ENCODE data around the gene IQCF2.
A peak's percentile ranks its signal among the peaks of the same experiment; 100 is the strongest.
"Not testable (repeated sequence)": the region's sequence is repeated elsewhere in the genome, so short reads cannot be mapped to it uniquely, and the experiment has no call there.

The IQCF2 gene

DNA sequence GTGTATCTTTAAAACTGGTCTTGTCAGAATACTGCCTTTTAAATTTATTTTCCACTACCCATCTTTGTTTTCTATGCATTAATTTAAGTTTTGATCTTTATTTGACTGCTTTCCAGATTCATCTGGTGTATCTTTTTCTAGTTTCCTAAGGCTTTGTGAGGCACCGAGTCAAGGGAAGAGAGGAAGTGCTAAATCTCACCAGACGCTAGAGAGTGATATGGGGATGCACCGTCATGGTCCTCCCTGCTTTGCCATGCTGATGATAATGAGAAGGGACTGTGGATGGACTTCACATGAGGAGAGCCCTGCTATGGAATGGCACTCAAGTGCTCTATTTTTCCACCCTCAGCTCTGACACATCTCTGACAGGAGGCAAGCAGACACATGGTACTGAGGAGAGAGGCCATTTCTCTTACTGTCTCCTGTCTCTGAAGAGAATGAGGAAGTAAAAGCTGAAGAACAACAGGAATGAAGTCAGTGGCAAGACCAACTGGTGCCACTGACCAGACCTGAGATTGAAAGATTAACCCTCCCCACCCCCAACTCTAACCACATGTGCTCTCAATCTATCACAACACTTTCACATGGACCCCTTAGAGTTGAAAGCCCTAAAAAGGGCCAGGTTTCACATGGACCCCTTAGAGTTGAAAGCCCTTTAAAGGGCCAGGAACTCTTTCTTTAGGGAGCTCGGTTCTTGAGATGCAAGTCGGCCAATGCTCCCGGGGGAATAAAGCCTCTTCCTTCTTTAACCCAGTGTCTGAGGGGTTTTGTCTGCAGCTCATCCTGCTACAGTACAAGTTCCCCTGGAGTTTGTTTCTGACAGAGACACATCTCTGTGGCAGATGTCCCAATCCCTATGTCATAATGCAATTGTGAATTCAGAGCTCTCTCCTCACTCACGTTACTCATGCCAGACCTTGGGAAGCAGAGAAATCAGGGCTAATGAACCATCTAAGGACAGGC is at the start of gene IQCF2:
Gene IQCF2, plus strand, starts transcription at position 913 of the 963 bp plus-strand sequence. CDS start 52 bp downstream, outside the sequence.
- no peak for DNase-seq (ENCODE audit: low read depth)

DNA sequence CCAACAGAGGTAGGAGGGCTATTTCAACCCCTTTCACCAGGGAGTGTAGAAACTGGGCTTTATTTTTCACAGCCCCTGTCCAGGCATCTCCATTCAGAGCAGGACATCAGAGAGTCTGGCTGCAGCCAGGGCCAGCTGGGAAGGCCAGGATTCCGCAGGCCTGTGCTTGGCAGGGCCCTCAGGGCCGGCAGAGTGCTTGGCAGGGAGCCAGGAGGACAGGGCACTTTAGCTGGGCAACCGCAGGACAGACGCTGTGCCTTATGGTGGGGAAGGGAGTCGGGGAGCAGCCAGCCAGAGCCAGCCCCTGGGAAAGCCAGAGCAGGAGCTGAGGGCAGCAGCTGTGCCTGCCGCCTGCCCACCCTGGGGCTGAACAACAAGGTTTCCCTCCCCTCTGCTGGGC is 47.9 kb upstream of the IQCF2 start:
- DNase-seq (ENCODE audit: low read depth) = no peak

DNA sequence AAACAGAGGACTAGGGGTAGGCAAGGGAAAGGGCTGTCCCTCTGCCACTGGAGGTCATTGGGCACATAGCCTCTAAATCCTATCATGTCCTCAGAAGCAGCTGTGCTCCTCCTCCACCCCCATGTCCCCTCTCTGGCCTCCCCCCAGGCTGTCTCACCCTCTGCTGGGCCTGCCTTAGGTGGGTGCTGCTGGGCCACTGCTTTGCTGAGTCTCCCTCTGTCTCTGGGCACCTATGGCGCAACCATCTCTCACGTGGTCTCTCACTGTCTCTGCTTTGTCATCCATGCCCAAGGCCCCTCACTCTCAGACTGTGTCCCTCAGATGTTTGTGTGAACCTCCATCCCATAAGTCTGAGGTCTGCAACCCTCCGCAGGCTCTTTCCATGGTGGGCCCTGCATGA is 47.4 kb upstream of the IQCF2 start:
- no peak for DNase-seq (ENCODE audit: low read depth)

GRCh38 chr3:51815614-51816013 is 45.8 kb upstream of the IQCF2 start:
- no peak for DNase-seq (ENCODE audit: low read depth)

DNA sequence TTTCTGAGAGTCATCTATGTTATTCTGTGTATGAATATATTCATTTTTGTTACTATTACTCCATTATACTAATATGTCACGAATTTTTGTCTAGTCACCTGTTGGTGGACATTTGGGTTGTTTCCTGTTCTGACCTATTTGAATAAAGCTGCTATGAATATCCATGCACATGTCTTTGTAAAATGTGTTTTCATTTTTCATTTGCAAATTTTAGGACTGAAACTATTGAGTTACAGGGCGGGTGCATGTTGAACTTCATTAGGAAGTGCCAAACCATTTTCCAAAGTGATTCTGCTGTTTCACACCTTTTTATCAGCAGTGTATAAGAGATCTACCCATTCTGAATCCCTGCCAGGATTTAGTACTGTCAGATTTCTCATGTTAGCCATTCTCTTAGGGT is 44.7 kb upstream of the IQCF2 start:
- DNase-seq (ENCODE audit: low read depth) = no peak

- DNase-seq (ENCODE audit: low read depth) = no peak
These were observed 44.0 kb upstream of the IQCF2 start for GRCh38 chr3:51817375-51817774.

DNA sequence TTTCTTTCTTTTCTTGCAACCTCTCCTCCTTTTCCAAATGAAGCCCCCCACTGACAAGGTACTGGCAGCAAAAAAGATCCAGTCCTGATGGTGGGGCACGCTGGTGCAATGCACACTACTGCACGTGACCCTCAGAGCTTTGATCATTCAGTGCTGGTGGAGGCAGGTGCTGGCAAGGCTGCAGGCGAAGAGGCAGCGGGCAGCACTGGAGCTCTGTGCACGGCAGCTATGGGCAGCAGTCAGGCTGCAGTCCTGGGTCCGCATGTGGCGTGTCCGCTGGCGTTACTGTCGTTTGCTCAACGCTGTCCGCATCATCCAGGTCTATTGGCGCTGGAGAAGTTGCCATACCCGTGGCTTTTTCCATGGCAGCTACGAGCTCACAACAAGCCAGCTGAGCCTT is 42.3 kb upstream of the IQCF2 start:
- DNase-seq (ENCODE audit: low read depth) = no peak

GRCh38 chr3:51819709-51820406 is 41.6 kb upstream of the IQCF2 start:
- DNase-seq (ENCODE audit: low read depth) = peak; percentile 14

GRCh38 chr3:51828297-51828696 is 33.1 kb upstream of the IQCF2 start:
- no peak for DNase-seq (ENCODE audit: low read depth)

DNA sequence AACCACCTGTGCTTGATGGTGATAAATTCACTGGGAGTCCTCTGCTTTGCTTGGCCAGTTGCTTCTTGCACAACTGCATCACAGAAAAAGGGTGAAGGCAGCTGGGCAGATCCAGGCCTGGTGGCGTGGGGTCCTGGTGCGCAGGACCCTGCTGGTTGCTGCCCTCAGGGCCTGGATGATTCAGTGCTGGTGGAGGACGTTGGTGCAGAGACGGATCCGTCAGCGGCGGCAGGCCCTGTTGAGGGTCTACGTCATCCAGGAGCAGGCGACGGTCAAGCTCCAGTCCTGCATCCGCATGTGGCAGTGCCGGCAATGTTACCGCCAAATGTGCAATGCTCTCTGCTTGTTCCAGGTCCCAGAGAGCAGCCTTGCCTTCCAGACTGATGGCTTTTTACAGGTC is 31.1 kb upstream of the IQCF2 start:
- DNase-seq (ENCODE audit: low read depth) = no peak

DNA sequence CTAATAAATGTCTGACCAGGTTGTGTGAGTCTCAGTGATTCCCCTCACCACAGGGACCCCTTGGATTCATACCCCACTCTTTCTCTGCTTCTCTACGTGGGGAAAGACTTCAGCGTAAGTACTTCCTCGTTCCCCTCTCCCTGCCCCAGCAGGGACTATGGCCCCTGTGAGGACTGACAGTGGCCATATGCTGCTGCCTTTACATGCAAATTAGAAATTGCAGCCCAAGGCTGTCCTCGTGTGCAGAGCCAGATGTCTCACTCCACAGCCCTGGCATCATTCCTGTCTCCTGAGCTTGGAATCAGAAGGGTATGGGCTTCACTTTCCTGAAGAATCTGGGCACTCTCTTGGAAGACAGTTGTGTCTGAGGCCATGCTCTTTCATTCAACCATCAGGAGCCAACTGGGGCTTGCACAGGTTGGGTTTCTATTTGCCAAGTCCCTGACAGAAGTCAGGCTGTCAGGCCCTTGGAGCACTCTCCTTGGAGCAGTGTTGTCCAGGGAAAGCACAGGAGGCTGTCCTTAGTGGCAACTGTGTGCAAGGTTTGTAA is 30.5 kb upstream of the IQCF2 start:
- DNase-seq (ENCODE audit: low read depth) = no peak

- no peak for DNase-seq (ENCODE audit: low read depth)
These were observed 24.8 kb upstream of the IQCF2 start for GRCh38 chr3:51836606-51837005.

GRCh38 chr3:51845129-51845528 is 16.3 kb upstream of the IQCF2 start:
- DNase-seq (ENCODE audit: low read depth) = no peak

- DNase-seq (ENCODE audit: low read depth) = not testable (repeated sequence)
These were observed 6.0 kb upstream of the IQCF2 start for GRCh38 chr3:51855411-51855810.

DNA sequence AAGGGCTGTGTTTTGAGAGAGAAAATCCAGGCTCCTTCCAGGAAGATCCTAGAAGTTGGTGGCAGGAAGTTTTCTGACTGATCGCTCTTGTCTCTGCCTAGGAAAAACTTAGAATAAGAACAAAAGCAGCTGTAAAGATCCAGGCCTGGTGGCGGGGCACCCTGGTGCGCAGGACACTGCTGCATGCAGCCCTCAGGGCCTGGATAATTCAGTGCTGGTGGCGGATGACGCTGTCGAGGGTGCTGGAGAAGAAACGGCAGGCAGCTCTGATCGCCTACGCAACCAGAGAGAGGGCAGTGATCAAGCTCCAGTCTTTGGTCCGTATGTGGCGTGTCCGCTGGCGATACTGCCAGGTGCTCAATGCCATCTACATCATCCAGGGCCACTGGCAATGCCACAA is 1.5 kb downstream of the IQCF2 start:
- no peak for DNase-seq (ENCODE audit: low read depth)

GRCh38 chr3:51868896-51869295 is 7.5 kb downstream of the IQCF2 start:
- DNase-seq (ENCODE audit: low read depth) = not testable (repeated sequence)

- no peak for DNase-seq (ENCODE audit: low read depth)
These were observed 7.9 kb downstream of the IQCF2 start for GRCh38 chr3:51869304-51869703.

DNA sequence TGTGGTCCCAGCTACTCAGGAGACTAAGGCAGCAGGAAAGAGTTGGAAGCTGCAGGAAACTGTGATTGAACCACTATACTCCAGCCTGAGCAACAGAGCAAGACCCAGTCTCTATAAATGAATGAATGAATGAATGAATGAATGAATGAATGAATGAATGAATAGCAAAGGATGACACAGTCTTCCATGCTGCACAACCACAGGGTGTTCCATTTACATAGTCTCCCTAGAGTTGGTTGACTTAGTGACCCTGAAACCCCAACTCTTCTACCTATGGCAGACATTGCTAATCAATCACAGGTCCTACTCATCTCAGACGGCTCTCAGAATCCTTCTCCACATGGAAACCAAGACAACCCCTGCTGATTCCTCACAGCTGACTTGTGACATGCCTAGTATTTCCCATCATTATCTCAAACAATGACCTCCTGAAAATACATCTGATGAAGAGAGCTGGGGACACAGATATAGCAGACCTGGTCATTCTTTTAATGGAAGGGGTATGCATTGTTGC is 11.9 kb downstream of the IQCF2 start:
- no peak for DNase-seq (ENCODE audit: low read depth)

GRCh38 chr3:51873876-51874275 is 12.5 kb downstream of the IQCF2 start:
- DNase-seq (ENCODE audit: low read depth) = no peak

GRCh38 chr3:51874411-51874810 is 13.0 kb downstream of the IQCF2 start:
- DNase-seq (ENCODE audit: low read depth) = no peak

GRCh38 chr3:51874889-51875288 is 13.5 kb downstream of the IQCF2 start:
- DNase-seq (ENCODE audit: low read depth) = no peak

DNA sequence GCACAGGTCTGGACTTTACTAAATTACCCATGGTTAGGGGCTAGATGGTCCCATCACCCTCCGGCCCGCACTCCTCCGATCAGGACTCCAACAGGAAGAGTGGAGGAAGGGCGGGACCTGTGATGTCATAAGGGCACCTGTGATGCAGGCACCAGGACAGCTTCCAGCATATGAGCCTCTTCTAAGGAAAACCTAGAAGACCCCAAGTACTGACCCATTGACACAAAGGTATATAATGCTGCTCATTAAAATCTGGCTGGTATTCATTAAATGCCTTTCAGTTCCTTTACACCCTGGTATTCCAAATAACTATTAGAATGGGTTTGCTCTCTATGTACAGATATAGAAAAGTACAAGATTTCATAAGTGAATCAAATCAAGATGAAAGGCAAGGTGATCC is 14.1 kb downstream of the IQCF2 start, which contains the start of gene IQCF5:
Gene IQCF5, minus strand, starts transcription at position 101 of the 400 bp plus-strand sequence. Its CDS starts 70 bp downstream, at position 31.
- DNase-seq (ENCODE audit: low read depth) = no peak

DNA sequence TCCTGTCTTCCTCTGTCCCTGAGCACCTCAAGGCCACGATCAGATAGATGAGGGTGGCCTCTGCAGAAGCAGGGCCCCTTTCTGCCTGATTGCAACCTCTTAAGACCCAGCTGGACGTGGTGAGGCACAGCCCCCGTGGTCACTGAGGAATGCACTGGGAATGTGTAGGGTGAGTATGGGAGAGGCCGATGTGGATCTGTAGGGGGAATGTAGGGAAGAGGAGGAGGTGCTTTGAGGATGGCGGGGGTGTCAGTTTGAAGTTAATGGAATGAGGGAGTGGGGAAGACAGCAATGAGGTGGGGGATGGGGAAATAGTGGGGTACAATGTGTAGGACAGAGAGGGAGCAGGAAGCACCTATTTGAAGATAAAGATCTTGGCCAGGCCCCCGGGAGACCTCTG is 14.8 kb downstream of the IQCF2 start:
- DNase-seq (ENCODE audit: low read depth) = no peak
